K562 (cell line): ENCODE measurements around the gene LRRC74B.

Source experiments
- BRCA1 ChIP-seq, 2 experiments: fragments of 450-650 bp in 1 of 2; sonication (generic) in 1 of 2; formaldehyde crosslinking in 1 of 2; IDR thresholded peaks; 2 replicates each; pipeline versions ENCODE4 v1.5.0 to v1.6.1; 2017 to 2020; ENCODE audit warnings: mild to moderate bottlenecking in 1 of 2, missing genetic modification reagents in 1 of 2
- CTCF ChIP-seq, 3 experiments: IDR thresholded peaks in 2 of 3; conservative IDR thresholded peaks in 1 of 3; 2 replicates each; pipeline ENCODE4 v1.5.1; 2011 to 2012; ENCODE audit warnings: low read length in 3 of 3, mild to moderate bottlenecking in 3 of 3, control low read depth in 2 of 3, improper control_type of control experiment in 1 of 3, inconsistent platforms in 1 of 3, low read depth in 1 of 3, mixed read lengths in 1 of 3, moderate library complexity in 1 of 3; ENCODE audit not compliant: insufficient read depth in 2 of 3
- FOXP4 ChIP-seq: sonication (generic); formaldehyde crosslinking; IDR thresholded peaks from 2 replicates; pipeline ENCODE4 v1.8.0; 2022; ENCODE audit warnings: mild to moderate bottlenecking, missing genetic modification reagents, borderline replicate concordance
- JUND ChIP-seq, 2 experiments: IDR thresholded peaks; 2 replicates in 1 of 2; 3 replicates in 1 of 2; pipeline ENCODE4 v1.6.1; 2011; ENCODE audit warnings: borderline replicate concordance in 2 of 2, low read depth in 2 of 2, low read length in 2 of 2, improper control_type of control experiment in 1 of 2, missing biosample characterization in 1 of 2, missing genetic modification characterization in 1 of 2, missing genetic modification reagents in 1 of 2
- MIER1 ChIP-seq: fragments of 450-650 bp; IDR thresholded peaks from 2 replicates; pipeline ENCODE4 v1.6.1; 2016; ENCODE audit warnings: antibody characterized with exemption, mild to moderate bottlenecking, low read depth
- NR1H2 ChIP-seq: sonication (generic); formaldehyde crosslinking; IDR thresholded peaks from 2 replicates; pipeline ENCODE4 v1.4.0; 2020; ENCODE audit warnings: mild to moderate bottlenecking, missing genetic modification reagents
- PTBP1 ChIP-seq: fragments of 200-400 bp; formaldehyde crosslinking; IDR thresholded peaks from 2 replicates; pipeline ENCODE4 v1.6.1; 2017; ENCODE audit warnings: low read depth, low read length
- RFX5 ChIP-seq: IDR thresholded peaks from 2 replicates; pipeline ENCODE4 v1.6.1; 2011; ENCODE audit warnings: low read depth, mild to moderate bottlenecking, improper control_type of control experiment, low read length

- TF ChIP-seq MIER1 (no peak), CTCF (IDR thresholded peaks at IDR 0.05 in 2 of 3, conservative IDR thresholded peaks at IDR 0.05 in 1 of 3; ENCODE audit: insufficient read depth in 2 of 3, low read depth in 1 of 3, low read length in 3 of 3) (no peak), JUND (IDR thresholded peaks at IDR 0.05; ENCODE audit: borderline replicate concordance, low read depth, low read length) (no peak), JUND (tag; IDR thresholded peaks at IDR 0.05; ENCODE audit: borderline replicate concordance, low read depth, low read length) (no peak), FOXP4 (CRISPR knock-in tag) (no peak), NR1H2 (no peak), PTBP1 (0 out of 2 replicates have a peak, but pooled peaks have one; percentile 38), BRCA1 (IDR thresholded peaks at IDR 0.05) (no peak), BRCA1 (CRISPR knock-in tag; IDR thresholded peaks at IDR 0.05) (0 out of 2 replicates have a peak, but pooled peaks have one; percentile 50), RFX5 (no peak)
Measured at GRCh38 chr22:21054714-21055563, 9.2 kb downstream of the LRRC74B start.
